ENCODE data around the gene CUEDC1.

DNA sequence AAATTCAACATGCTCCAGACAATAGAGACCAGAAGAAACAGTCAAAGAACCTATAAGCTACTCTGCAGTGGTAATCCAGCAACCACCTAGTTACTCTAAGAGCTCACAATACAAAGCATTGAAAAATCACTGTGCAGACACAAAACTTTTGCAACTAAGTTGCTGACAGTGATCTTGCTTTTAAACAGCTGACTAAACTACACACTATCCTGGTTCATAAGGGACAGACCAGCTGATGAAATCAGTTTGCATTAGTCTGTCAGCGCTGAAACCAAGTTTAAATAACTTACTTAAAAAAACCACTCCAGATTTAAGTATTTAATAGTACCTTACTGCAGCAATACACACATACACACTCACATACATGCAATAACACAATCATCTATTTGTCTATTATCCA lies 28.2 kb upstream of the CUEDC1 start:
- TF ChIP-seq CTCF (IDR thresholded peaks at IDR 0.05; ENCODE audit: poor library complexity) = no peak
- TF ChIP-seq EZH2 (IDR thresholded peaks at IDR 0.05; ENCODE audit: borderline replicate concordance) = no peak

Measured in hepatocyte (in vitro differentiated cells).